ENCODE results near the gene RBX1.
A peak's percentile ranks its signal among the peaks of the same experiment; 100 is the strongest.
"Not testable (repeated sequence)": the region's sequence is repeated elsewhere in the genome, so short reads cannot be mapped to it uniquely, and the experiment has no call there.

Gene RBX1

DNA sequence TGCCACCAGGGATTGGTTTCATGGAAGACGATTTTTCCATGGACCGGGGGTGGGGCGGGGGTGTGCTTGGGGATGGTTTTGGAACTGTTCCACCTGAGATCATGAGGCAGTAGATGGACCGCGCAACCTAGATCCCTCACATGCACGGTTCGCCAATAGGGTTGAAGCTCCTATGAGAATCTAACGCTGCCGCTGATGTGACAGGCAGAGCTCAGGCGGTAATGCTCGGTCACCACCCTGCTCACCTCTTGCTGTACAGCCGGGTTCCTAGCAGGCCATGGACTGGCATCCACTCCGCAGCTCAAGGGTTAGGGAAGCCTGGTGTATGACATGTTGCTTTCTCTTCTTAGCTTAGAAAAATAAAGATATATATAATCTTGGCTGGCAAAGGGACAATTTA is 22.0 kb downstream of the RBX1 start:
- DNase-seq, result no peak

DNA sequence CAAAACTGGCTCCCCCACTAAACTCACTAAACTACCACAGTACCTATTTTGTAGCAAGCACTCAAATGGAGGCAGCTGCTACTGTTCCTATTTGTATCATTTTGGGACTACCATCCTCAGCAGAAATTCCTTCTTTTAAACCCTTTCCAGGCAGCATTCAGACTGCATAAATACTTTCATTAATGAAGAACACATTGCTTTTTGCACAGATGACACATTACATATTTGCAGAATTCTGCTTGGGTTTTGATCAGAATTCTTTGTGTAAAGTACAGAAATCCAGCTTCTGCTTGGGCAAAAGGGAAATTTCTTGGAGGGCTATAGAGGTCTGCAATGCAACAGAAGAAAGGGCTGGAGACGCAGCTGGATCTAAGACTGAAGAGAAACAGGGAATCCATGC is 24.2 kb downstream of the RBX1 start:
- DNase-seq, result no peak

- DNase-seq, result no peak
Measured at GRCh38 chr22:40976866-40977700, 25.9 kb downstream of the RBX1 start.

DNA sequence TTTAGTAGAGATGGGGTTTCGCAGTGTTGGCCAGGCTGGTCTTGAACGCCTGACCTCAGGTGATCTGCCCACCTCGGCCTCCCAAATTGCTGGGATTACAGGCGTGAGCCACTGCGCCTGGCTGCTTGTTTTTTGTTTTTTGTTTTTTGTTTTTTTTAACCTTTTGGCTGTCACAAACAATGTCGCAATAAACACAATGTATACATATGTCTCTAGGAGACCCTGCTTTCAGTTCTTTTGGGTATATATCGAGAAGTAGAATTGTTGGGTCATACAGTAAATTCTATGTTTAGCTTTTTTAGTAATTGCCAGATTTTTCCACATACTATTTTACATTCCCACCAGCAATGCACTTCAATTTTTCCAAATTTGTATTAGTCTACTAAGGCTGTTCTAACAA is 28.0 kb downstream of the RBX1 start:
- no peak for DNase-seq

- no peak for DNase-seq
Measured at GRCh38 chr22:40979871-40980270, 28.7 kb downstream of the RBX1 start.

- no peak for DNase-seq
Measured at GRCh38 chr22:40982482-40983385, 31.6 kb downstream of the RBX1 start.

GRCh38 chr22:40991298-40991697 is 40.1 kb downstream of the RBX1 start:
- no peak for DNase-seq

- no peak for DNase-seq
Measured at GRCh38 chr22:40995821-40996220, 44.6 kb downstream of the RBX1 start.

GRCh38 chr22:40997520-40997919 is 46.3 kb downstream of the RBX1 start:
- DNase-seq, result no peak

DNA sequence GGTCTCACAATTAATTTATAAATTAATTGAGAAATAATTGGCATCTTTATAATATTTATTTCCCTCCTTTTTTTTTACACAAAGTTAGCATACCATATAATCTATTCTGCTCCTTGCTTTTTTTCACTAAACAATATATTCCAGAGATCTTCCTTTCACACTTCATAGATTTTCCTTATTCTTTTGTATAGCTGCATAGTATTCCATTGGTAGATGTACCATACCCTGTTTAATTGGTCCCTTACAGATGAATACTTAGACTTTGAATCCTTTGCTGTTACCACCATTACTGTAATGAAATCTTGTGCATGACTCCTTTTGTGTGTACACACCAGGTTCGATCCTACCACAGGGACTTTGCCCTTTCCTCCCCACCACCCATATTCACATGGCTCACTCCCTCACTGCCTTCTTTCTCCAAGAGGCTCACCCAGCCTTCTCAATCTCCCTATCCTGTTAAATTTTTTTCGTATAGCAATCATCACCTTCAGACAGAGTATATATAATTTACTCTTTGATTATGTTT is 48.9 kb downstream of the RBX1 start:
- no peak for DNase-seq

DNA sequence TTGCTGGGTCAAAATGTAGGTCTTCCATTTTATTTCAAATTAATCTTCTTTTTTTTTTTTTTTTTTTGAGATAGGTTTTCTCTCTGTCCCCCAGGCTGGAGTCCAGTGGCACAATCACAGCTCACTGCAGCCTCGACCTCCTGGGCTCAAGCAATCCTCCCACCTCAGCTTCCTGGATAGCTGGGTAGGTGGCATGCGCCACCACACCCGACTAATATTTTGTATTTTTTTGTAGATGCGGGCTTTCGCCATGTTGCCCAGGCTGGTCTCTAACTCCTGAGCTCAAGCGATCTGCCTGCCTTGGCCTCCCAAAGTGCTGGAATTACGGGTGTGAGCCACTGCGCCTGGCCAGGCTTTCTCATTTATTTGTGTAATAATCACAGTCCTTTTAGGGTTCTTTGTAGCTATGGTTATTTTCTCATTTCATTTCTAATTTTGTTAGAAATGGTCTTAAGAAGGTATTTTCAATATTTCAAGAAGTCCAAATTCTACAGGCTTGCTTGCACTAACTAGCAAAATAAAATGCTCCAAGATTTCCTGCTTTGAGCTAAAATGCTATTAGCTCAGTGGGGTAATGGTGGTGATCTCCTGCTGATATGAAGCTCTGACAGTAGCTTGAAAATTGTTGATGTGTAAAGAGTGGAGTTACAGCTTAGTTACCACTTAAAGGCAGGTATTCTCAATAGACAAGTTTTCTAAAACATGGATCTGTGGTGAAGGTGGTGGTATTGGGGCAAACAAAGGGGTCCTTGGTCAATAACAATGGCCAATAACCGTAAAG is 50.0 kb downstream of the RBX1 start:
- no peak for DNase-seq

DNA sequence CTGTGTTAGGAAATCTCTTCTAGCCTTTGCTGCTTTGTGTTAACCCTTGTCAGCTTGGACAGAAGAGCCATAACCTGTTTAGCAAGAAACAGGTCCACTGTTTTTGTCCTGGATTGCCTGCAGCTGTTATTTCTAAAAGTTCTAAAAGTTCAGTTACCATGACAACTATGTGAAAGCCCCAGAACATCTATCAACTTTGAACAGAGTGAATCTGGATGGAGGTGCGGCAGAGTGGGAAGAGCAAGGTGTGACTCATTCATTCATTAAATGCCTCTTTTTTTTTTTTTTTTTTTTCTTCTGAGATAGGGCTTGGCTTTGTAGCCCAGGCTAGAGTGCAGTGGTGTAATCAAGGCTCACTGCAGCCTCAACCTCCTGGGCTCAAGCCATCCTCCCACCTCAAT is 50.5 kb downstream of the RBX1 start:
- no peak for DNase-seq

GRCh38 chr22:41002386-41002785 is 51.2 kb downstream of the RBX1 start:
- DNase-seq, result not testable (repeated sequence)

GRCh38 chr22:41003066-41003465 is 51.9 kb downstream of the RBX1 start:
- no peak for DNase-seq

- no peak for DNase-seq
Measured at GRCh38 chr22:41003976-41004375, 52.8 kb downstream of the RBX1 start.

GRCh38 chr22:41009222-41009948 is 58.2 kb downstream of the RBX1 start:
- no peak for DNase-seq

GRCh38 chr22:41015003-41015402 is 63.8 kb downstream of the RBX1 start:
- DNase-seq, result no peak

DNA sequence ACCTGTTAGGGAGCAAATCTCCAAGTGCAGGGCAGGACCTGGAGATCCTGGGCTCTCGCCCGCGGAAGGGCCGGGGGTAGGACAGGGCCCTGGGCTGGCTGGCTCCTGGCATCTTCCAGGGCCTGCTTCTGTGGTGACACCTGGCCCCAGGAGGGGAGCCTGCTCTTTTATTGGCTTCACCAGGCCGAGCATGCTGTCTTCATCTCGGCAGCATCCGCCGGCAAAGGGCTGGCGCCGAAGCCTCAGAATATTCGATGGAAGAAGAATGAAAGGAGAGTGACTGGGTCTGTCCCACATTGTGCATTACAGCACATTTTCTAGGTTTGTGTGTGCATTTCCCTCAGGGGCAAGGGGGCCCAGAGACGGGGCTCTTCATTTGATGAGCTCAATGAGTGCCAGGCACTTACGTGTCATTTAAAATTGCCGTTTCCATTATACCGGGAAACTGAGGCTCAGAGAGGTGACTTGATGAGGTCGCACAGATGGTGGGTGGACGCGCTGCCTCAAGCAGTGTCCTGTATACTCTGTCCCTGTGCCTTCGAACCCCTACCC is 70.0 kb downstream of the RBX1 start:
- no peak for DNase-seq

DNA sequence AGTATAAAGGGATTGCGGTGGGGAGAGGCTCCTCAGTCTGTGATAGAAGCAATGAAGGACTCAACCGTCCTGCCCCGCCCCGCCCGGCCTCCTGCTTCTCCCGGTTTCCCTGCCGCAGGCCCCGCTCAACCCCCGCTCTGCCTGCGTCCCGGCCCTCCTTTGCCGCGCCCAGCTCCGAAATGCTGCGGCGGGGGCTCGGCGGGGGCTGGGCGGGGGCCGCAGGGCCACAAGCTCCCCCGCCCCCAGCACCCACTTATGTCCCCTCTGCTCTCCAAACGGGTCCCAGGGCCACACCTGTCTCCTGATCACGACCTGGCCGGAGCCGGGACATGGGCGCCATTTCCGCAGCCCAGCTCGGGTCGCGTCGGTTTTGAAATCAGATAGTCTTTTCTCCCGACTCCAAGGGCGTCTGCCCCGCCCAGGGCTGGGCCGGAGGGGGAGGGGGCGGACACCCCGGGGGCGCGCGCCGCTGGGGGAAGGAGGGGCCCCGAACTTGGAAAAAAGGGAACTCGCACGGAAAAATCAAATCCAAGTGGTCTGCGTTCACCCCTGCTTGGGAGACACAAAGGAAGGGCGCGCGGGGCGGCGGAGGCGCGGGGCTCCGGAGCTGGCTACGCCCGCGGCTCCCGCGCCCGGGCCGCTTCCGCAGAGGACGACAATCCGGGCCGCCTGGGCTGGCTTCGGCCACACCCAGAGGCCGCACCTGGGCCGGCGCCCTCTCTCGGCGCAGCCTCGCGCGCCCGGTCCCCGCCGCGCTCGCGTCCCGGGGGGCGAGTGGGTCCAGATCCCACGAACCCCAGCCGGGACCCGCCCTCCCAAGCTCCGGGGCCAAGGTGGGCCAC is 70.7 kb downstream of the RBX1 start:
- peak; percentile 36 to 44 for DNase-seq

GRCh38 chr22:41022470-41023298 is 71.5 kb downstream of the RBX1 start:
- peak; percentile 74 to 76 for DNase-seq
